Regular cardiac myocyte (primary cell): ENCODE measurements around the gene TMEM229B. TPM values are rescaled to one million over a fixed set of nuclear protein-coding genes. Genes with fewer than 3 reads are reported as not detected.

Experiments
- total RNA-seq: library from RNA; depleted of rRNA; stranded (reverse); fragments of >200 nt; gene quantifications from 2 replicates; pipeline ENCODE4 v1.2.3, GENCODE V29; 2014

TMEM229B gene
- under 0.01 and 4.5 TPM in 2 replicates for total RNA-seq

DNA sequence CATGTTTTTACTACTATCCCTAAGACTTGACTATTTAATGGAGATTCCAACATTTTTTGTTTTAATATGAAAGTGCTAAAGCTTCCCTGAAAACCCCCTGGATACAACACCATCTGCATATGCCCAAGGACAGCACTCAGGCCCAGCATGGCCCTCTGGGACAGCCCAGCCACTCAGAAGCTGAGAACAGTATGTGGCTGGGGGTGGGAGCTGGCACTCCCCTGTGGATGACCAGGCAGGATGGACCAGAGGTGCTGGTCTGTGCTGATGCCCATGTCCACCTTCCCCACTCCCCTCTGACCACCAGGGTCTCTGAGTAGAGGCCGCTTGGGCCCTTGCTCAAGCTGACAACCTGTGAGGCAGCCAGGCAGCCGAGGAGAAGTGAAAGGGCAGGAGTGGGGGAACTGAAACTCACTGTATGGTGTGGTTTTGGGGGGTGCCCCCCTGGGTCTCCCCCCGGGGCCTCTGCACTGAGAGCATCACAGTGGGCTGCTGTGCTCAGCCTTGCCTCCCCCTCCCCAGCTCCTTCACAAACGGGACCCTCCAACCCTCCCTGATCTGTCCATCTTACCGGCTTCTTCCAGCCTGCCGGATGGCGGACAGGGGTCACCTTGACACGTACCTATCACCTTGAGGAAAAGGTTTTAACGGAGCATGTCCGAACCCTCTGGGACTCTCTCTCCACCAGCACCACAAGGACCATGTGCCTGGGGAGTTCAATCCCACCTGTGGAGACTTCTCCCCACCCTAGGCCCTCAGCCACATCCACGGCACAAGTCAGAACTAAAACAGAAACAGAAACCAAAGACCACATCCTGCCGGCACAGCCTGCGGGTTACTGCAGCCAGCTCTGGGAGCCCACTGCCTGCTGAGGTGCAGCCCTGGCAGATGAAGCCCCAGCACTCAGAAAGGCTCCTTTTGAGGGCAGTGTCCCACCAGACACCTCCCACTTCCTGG lies at the start of gene TMEM229B:
TSS of gene TMEM229B (minus strand) at position 785 of the 957 bp plus-strand sequence. CDS start 14,798 bp downstream, outside the sequence.

DNA sequence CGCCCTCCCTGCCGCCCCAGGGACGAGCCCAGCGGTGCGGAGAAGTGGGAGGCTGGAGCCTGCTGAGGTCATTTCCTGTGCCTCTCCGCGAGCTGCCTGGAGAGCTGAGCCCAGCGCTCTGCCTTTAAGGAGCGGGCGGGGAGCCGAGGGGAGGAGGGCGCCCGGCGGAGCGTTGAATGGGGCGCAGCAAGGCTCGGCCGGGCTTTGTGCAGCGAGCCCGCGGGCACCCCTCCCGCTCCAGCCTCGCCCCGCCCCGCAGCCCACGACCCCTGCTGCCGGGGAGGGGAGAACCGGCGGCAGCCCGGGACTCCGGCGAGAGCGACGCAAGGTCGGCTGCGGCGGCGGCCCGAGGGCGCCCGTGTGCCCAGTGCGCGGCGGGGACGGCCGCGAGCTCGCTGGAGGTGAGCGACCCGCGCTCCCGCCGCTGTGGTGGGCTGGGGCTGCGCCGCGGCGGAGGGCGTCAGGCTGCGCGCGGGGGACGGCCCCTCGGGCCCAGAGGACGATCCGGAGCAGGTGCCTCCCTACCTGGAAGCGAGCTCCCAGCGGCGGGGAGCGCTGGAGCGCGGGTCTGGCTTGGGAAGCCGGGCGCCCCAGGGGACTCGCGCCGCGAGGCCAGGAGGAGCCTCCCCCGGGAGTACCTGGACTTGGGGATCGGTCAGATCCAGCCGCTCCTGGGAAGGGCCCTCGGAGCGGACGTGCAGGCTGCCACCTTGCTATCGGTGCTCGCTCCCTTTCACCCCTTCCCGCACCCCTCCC lies 44.7 kb upstream of the TMEM229B start, which contains the start of gene PLEKHH1:
TSS of gene PLEKHH1 (plus strand) at position 293 of the 756 bp plus-strand sequence. CDS start 8,578 bp downstream, outside the sequence.

Other genes with a start within 250 kb of the TMEM229B start
- gene PALS1, start 247.3 kb downstream of the TMEM229B start, total RNA-seq, result 33.8 and 35.9 TPM in 2 replicates
- gene ATP6V1D, start 128.9 kb downstream of the TMEM229B start, total RNA-seq, result 170 and 175 TPM in 2 replicates
- gene EIF2S1, start 128.4 kb downstream of the TMEM229B start, total RNA-seq, result 239 and 437 TPM in 2 replicates
- gene PLEK2, start 76.6 kb downstream of the TMEM229B start, total RNA-seq, result 9.3 and 42.0 TPM in 2 replicates
- 0.38 and 0.56 TPM in 2 replicates for gene PLEKHH1, start 44.6 kb upstream of the TMEM229B start, total RNA-seq
- 12.7 and 16.5 TPM in 2 replicates for gene PIGH, start 111.5 kb upstream of the TMEM229B start, total RNA-seq
- 5.4 and 7.9 TPM in 2 replicates for gene ARG2, start 131.2 kb upstream of the TMEM229B start, total RNA-seq
- 63.1 and 73.6 TPM in 2 replicates for gene VTI1B, start 185.9 kb upstream of the TMEM229B start, total RNA-seq
- 132 and 152 TPM in 2 replicates for gene RDH11, start 207.0 kb upstream of the TMEM229B start, total RNA-seq
- gene RDH12, start 213.2 kb upstream of the TMEM229B start, total RNA-seq, result under 0.01 TPM in 1 of 2 replicates, not detected in the other